Kasumi-1 (cell line): ENCODE measurements around the gene ZNF425.
"Not testable (repeated sequence)": the region's sequence is repeated elsewhere in the genome, so short reads cannot be mapped to it uniquely, and the experiment has no call there.

Experiments
- DNase-seq, 2 experiments: peaks; one replicate each; lab custom pipeline; 2025; lab: John Stamatoyannopoulos, UW

Gene ZNF425

DNA sequence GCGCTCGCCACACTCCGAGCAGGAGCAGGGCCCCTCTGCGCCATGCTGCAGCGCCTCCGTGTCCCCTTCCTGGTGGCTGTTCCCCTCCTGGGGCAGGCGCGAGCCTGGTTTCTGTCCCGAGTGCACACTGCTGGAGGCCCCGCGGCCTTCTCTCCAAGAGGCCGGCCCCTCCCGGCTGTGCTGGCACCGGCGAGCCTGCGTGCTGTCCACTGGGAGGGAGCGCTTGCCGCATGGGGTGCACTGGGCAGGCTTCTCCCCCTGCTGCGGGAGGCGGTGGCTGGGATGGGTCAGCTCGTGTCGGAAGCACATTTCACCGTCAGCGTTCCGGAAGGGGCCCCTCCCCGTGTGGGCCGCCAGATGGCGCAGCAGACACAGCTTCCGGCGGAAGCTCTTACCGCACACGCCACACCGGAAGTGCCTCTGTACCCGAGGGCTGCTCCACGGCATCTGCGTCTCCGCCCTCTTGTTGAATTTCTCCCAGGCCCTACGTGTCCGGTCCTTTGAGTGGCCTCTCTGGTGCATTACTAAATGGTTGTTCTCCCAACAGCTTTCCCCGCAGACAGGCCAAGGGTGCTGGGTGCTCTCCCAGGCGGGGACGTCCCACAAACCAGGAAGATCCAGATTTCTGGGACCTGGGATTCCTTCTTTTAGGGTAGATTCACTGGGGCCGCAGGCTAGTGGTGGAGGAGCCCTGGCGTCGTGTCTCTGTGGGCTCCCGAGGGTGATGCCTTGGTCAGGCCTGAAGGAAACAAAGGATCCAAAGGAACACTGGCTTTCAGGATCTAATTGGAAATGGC is 54.3 kb downstream of the ZNF425 start:
- DNase-seq, result peak; percentile 73 to 79

DNA sequence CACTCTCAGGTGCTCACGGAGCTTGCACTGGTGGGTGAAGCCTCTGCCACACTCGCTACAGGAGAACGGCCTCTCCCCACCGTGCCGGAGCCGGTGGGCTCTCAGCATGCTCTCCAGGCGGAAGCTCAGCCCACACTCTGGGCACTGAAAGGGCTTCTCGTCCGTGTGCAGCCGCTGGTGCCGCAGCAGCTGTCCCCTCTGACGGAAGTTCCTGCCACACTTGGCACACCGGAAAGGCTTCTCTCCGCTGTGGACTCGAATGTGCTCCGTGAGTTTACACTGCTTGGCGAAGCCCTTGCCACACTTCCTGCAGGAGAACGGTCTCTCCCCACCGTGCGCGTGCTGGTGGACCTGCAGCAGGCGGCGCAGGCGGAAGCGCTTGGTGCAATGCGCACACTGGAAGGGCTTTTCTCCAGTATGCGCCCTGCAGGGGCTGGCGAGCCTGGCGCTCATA is 54.9 kb downstream of the ZNF425 start:
- DNase-seq, result peak; percentile 84 to 88

DNA sequence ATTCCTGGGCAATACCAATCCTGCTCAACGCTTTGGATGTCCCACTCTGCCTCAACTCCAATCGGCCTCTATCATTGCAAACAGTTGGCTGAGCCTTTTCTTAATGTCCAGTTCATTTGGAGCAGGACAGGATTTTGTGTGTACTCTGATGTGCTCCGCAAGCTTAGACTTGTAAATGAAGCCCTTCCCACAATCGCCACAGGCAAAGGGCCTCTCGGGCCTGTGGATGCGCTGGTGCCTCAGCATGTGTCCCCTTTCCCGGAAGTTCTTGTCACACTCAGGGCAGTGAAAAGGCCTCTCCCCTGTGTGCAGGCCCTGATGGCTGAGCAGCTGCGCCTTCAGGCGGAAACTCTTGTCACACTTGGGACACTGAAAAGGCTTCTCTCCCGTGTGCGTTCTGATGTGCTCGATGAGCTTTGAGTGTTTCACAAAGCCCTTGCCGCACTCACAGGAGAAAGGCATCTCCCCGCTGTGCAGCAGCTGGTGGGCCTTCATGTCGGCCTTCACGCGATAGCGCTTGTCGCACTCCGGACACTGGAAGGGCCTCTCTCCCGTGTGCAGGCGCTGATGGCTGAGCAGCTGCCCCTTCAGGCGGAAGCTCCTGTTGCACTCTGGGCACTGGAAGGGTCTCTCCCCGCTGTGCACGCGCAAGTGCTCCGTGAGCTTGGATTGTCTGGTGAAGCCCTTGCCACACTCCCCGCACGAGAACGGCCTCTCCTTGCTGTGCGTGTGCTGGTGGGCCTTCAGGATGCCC is 55.6 kb downstream of the ZNF425 start:
- peak in 1 of 2 experiments; percentile 37 for DNase-seq

DNA sequence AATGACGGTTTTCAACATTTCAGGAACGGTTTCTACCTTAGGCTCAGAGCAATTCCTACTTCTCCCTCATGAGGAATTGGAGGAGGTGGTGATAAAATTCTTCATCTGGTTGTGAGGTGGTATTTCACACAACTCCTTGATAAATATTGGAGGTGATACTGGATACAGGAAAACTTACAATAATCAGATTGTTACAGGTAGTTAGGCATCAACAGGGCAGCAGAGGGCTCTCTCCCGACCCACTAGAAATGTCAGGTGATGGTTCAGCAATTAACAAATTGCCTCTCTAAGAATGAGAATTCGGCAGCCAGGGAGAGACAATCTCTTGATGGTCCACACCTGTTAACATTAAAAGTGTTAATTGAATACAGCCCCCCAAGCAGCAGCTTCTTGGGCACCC is 58.3 kb downstream of the ZNF425 start:
- no peak for DNase-seq

DNA sequence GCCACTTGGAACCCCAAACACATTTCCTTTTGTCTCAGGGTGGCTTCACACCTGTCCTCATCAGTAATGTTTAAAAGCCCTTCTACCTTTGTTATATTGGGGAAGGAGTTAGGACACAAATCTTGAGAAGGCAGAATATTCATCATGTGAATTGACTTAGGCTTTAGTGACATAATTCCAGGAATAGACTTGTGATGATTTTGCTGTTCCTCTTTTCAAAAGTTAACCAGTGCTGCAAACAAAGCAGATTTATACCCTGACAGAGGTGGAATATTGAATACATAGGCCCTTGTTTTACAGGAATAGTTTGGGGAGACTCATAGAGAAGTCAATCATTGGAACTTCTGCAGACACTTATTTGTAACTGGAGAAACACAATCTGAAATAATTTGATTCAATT is 62.6 kb downstream of the ZNF425 start:
- no peak for DNase-seq

DNA sequence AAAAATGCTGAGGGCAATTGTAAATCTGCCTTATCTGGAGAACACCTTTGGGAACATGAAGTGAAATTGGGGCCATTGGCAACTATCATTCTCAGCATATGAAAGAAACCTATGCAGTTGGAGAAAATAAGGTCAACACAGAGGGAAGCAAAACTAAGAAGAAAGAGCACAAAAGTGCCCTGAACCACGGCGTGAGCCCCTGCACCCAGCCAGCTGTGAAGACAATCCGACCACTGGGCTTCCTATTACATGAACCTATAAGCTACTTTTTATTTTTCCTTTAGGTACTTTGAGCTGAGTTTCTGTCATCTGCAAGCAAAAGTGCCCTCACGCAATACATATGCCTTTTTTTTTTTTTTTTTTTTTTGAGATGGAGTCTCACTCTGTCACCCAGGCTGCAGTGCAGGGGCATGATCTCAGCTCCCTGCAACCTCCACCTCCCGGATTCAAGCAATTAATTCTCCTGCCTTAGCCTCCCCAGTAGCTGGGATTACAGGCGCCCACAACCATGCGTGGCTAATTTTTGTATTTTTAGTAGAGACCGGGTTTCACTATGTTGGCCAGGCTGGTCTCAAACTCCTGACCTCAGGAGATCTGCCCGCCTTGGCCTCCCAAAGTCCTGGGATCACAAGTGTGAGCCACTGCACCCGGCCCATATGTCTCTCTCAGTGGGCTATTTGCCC is 63.8 kb downstream of the ZNF425 start:
- DNase-seq, result not testable (repeated sequence)

DNA sequence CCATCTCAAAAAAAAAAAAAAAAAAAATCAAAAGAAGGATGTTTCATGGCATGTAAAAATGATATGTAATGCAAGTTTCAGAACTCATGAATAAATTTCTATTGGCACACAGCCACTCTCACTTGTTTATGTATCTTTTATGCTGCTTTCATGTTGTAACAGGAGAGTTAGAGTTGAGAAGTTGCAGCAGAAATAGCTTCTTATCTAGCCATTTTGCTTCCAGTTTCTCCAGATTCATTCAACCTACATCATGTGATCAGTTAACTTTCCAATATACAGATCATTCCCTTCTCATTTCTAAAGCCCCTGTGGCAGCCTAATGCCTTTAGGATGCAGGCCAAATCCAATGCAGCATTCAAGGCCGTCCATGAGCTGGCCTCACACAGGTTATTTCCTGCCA is 66.0 kb downstream of the ZNF425 start:
- DNase-seq, result no peak

DNA sequence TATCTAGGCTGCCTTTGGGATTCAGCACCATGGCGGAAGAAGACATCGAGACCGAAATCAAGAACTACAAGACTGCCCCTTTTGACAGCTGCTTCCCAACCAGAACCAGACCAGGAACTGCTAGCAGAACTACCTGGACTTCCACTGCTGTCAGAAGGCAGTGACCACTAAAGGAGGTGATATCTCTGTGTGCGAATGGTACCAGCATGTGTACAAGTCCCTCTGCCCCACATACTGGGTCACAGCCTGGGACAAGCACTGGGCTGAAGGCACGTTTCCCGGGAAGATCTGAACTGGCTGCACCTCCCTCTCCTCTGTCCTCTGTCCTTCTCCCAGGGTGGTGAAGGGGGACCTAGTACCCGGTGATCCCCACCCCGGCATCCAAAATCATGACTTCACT is 72.2 kb downstream of the ZNF425 start:
- no peak for DNase-seq

DNA sequence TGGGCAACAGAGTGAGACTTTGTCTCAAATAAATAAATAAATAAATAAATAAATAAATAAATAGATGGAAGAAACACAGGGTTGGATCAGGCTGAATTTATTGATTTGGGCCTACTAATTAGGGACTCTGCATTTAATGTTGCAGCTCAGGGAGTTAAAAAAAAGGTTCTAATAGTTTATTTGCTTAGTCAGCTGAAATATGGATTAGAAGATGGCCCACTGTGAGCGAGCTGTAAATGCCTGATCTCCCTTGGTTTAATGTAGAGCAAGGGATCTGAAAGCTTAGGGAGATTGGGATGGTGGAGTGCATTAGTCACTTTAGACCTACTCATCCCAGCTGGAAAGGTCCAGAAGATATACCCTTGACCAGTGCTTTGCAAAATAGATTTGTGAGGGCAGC is 72.7 kb downstream of the ZNF425 start:
- DNase-seq, result no peak
